Measurements from ENCODE around the gene GPR152.
"Not testable (repeated sequence)": the region's sequence is repeated elsewhere in the genome, so short reads cannot be mapped to it uniquely, and the experiment has no call there.

The GPR152 gene

GRCh38 chr11:67489885-67490726 lies 37.6 kb upstream of the GPR152 start:
- H3K36me3 ChIP-seq (ENCODE audit: insufficient read depth, low read length): peaks cover 63% of the 10 kb centered on the region; the same call in 1 of the 2 replicates
- no peaks in the 10 kb centered on the region for H3K79me2 ChIP-seq (ENCODE audit: insufficient read depth, low read length)
- no peak overlapping the region for H2AFZ ChIP-seq (ENCODE audit: low read length)
- no peaks in the 10 kb centered on the region for H3K9me2 ChIP-seq (ENCODE audit: low read depth, low read length)
- no peak for TF ChIP-seq CTCF (IDR thresholded peaks at IDR 0.05; ENCODE audit: low read length)
- no peak for TF ChIP-seq EZH2 (IDR thresholded peaks at IDR 0.05; ENCODE audit: borderline replicate concordance, low read length)
- no peaks in the 10 kb centered on the region for H3K9me3 ChIP-seq (ENCODE audit: low read length)
- peaks cover 25% of the 10 kb centered on the region for H3K4me1 ChIP-seq (ENCODE audit: insufficient read depth, low read length, severe bottlenecking)
- H3F3A ChIP-seq (ENCODE audit: insufficient read depth, low read length): 0 out of 2 replicates have a peak, but pooled peaks cover 2% of the 10 kb centered on the region
- H4K20me1 ChIP-seq (ENCODE audit: insufficient read depth, low read length): no peaks in the 10 kb centered on the region
- no peak overlapping the region for H3K4me2 ChIP-seq (ENCODE audit: low read length)
- H3K27me3 ChIP-seq (ENCODE audit: insufficient read depth, low read length): no peaks in the 10 kb centered on the region
- no peak overlapping the region for H3K9ac ChIP-seq (ENCODE audit: low read length)
- H3K4me3 ChIP-seq (ENCODE audit: low read depth, low read length, poor library complexity, severe bottlenecking): no peak overlapping the region
- H3K27ac ChIP-seq (ENCODE audit: low read depth, low read length, poor library complexity, severe bottlenecking): peak overlapping the region; percentile 33

- Histone ChIP-seq H3K9ac (ENCODE audit: low read length) (no peak overlapping the region), H3K27me3 (ENCODE audit: insufficient read depth, low read length) (no peaks in the 10 kb centered on the region), H3K9me3 (ENCODE audit: low read length) (no peaks in the 10 kb centered on the region), H3F3A (ENCODE audit: insufficient read depth, low read length) (0 out of 2 replicates have a peak, but pooled peaks cover 2% of the 10 kb centered on the region), H3K4me1 (ENCODE audit: insufficient read depth, low read length, severe bottlenecking) (peaks cover 33% of the 10 kb centered on the region), H2AFZ (ENCODE audit: low read length) (no peak overlapping the region), H3K36me3 (ENCODE audit: insufficient read depth, low read length) (peaks cover 59% of the 10 kb centered on the region; the same call in 1 of the 2 replicates), H4K20me1 (ENCODE audit: insufficient read depth, low read length) (no peaks in the 10 kb centered on the region), H3K4me2 (ENCODE audit: low read length) (no peak overlapping the region), H3K27ac (ENCODE audit: low read depth, low read length, poor library complexity, severe bottlenecking) (peak overlapping the region; percentile 33), H3K9me2 (ENCODE audit: low read depth, low read length) (no peaks in the 10 kb centered on the region), H3K79me2 (ENCODE audit: insufficient read depth, low read length) (no peaks in the 10 kb centered on the region), H3K4me3 (ENCODE audit: low read depth, low read length, poor library complexity, severe bottlenecking) (no peak overlapping the region)
- TF ChIP-seq CTCF (IDR thresholded peaks at IDR 0.05; ENCODE audit: low read length) (no peak), EZH2 (IDR thresholded peaks at IDR 0.05; ENCODE audit: borderline replicate concordance, low read length) (no peak)
These were observed 36.8 kb upstream of the GPR152 start for GRCh38 chr11:67489203-67489884.

GRCh38 chr11:67486481-67487195 lies 34.1 kb upstream of the GPR152 start:
- Histone ChIP-seq H3K9me2 (ENCODE audit: low read depth, low read length) (no peaks in the 10 kb centered on the region), H3K27ac (ENCODE audit: low read depth, low read length, poor library complexity, severe bottlenecking) (peak overlapping the region; percentile 91), H3K4me1 (ENCODE audit: insufficient read depth, low read length, severe bottlenecking) (peaks cover 53% of the 10 kb centered on the region), H3K9ac (ENCODE audit: low read length) (peak overlapping the region; percentile 2; the same call in 1 of the 2 replicates), H3K4me3 (ENCODE audit: low read depth, low read length, poor library complexity, severe bottlenecking) (peak overlapping the region; percentile 4), H3K4me2 (ENCODE audit: low read length) (peak overlapping the region; percentile 45; the same call in 1 of the 2 replicates), H3K9me3 (ENCODE audit: low read length) (no peaks in the 10 kb centered on the region), H3K79me2 (ENCODE audit: insufficient read depth, low read length) (no peaks in the 10 kb centered on the region), H3F3A (ENCODE audit: insufficient read depth, low read length) (0 out of 2 replicates have a peak, but pooled peaks cover 2% of the 10 kb centered on the region), H4K20me1 (ENCODE audit: insufficient read depth, low read length) (no peaks in the 10 kb centered on the region), H2AFZ (ENCODE audit: low read length) (no peak overlapping the region), H3K36me3 (ENCODE audit: insufficient read depth, low read length) (peaks cover 37% of the 10 kb centered on the region; the same call in 1 of the 2 replicates), H3K27me3 (ENCODE audit: insufficient read depth, low read length) (no peaks in the 10 kb centered on the region)
- TF ChIP-seq EZH2 (IDR thresholded peaks at IDR 0.05; ENCODE audit: borderline replicate concordance, low read length) (no peak), CTCF (IDR thresholded peaks at IDR 0.05; ENCODE audit: low read length) (no peak)

- H3K4me1 ChIP-seq (ENCODE audit: insufficient read depth, low read length, severe bottlenecking): peaks cover 53% of the 10 kb centered on the region
These were observed 33.4 kb upstream of the GPR152 start for GRCh38 chr11:67485873-67486361.

More at GRCh38 chr11:67485873-67486361, 33.4 kb upstream of the GPR152 start:
- H3K9ac ChIP-seq (ENCODE audit: low read length); H3F3A ChIP-seq (ENCODE audit: insufficient read depth, low read length); H3K27me3 ChIP-seq (ENCODE audit: insufficient read depth, low read length); H4K20me1 ChIP-seq (ENCODE audit: insufficient read depth, low read length); H2AFZ ChIP-seq (ENCODE audit: low read length); H3K9me2 ChIP-seq (ENCODE audit: low read depth, low read length); H3K9me3 ChIP-seq (ENCODE audit: low read length); H3K79me2 ChIP-seq (ENCODE audit: insufficient read depth, low read length): not testable (repeated sequence)
- H3K4me3 ChIP-seq (ENCODE audit: low read depth, low read length, poor library complexity, severe bottlenecking): peak overlapping the region; percentile 4
- peak overlapping the region; percentile 91 for H3K27ac ChIP-seq (ENCODE audit: low read depth, low read length, poor library complexity, severe bottlenecking)
- peak overlapping the region; percentile 45 for H3K4me2 ChIP-seq (ENCODE audit: low read length)
- peaks cover 30% of the 10 kb centered on the region; the same call in 1 of the 2 replicates for H3K36me3 ChIP-seq (ENCODE audit: insufficient read depth, low read length)

All from OCI-LY1 (cell line).